Muscle layer of colon (tissue), 2 donors: Measurements from ENCODE around the gene EED.

Experiments used
- H3K27ac ChIP-seq: one replicate; pipeline ENCODE4 v1.7.0; 2013; ENCODE audit warnings: low read depth, mild to moderate bottlenecking, low read length, moderate library complexity
- H3K27me3 ChIP-seq, 2 donors: one replicate each; pipeline ENCODE4 v1.7.0; 2013; ENCODE audit warnings: low read length in 2 of 2, mild to moderate bottlenecking in 2 of 2; ENCODE audit not compliant: insufficient read depth in 2 of 2, control insufficient read depth in 1 of 2
- H3K36me3 ChIP-seq: one replicate; pipeline ENCODE4 v1.7.0; 2013; ENCODE audit warnings: mild to moderate bottlenecking, low read length; ENCODE audit not compliant: insufficient read depth
- H3K4me1 ChIP-seq: one replicate; pipeline ENCODE4 v1.7.0; 2013; ENCODE audit warnings: mild to moderate bottlenecking, low read length; ENCODE audit not compliant: insufficient read depth
- H3K4me3 ChIP-seq, 2 donors: one replicate each; pipeline ENCODE4 v1.7.0; 2013; ENCODE audit warnings: low read length in 2 of 2, low read depth in 1 of 2, mild to moderate bottlenecking in 1 of 2, moderate library complexity in 1 of 2
- H3K9ac ChIP-seq: one replicate; pipeline ENCODE4 v1.7.0; 2013; ENCODE audit warnings: low read length
- H3K9me3 ChIP-seq: one replicate; pipeline ENCODE4 v1.7.0; 2013; ENCODE audit warnings: mild to moderate bottlenecking, low read length
- donor health status: abdominal sarcoma.
- donor health status: Adenocarcinoma of cecum.

EED gene

GRCh38 chr11:86256608-86257007, 12.1 kb downstream of the EED start:
- no peaks in the 10 kb centered on the region for H3K9me3 ChIP-seq
- no peaks in the 10 kb centered on the region for H3K27me3 ChIP-seq
- H3K36me3 ChIP-seq: peaks cover 6% of the 10 kb centered on the region
- H3K9ac ChIP-seq: no peak overlapping the region
- no peak overlapping the region for H3K27ac ChIP-seq
- no peaks in the 10 kb centered on the region for H3K4me1 ChIP-seq
- no peak overlapping the region for H3K4me3 ChIP-seq

GRCh38 chr11:86257446-86257845, 12.9 kb downstream of the EED start:
- no peaks in the 10 kb centered on the region for H3K4me1 ChIP-seq
- no peak overlapping the region for H3K9ac ChIP-seq
- no peak overlapping the region for H3K4me3 ChIP-seq
- no peaks in the 10 kb centered on the region for H3K9me3 ChIP-seq
- H3K36me3 ChIP-seq: peaks cover 6% of the 10 kb centered on the region
- no peaks in the 10 kb centered on the region for H3K27me3 ChIP-seq
- no peak overlapping the region for H3K27ac ChIP-seq

- no peak overlapping the region for H3K4me3 ChIP-seq
- H3K27ac ChIP-seq: no peak overlapping the region
- no peaks in the 10 kb centered on the region for H3K9me3 ChIP-seq
- H3K27me3 ChIP-seq: no peaks in the 10 kb centered on the region
- no peak overlapping the region for H3K9ac ChIP-seq
- H3K4me1 ChIP-seq: no peaks in the 10 kb centered on the region
- peaks cover 19% of the 10 kb centered on the region for H3K36me3 ChIP-seq
These were observed 15.2 kb downstream of the EED start for GRCh38 chr11:86259730-86260129.

GRCh38 chr11:86261328-86261727, 16.8 kb downstream of the EED start:
- H3K36me3 ChIP-seq: peaks cover 19% of the 10 kb centered on the region

GRCh38 chr11:86262387-86262786, 17.8 kb downstream of the EED start:
- Histone ChIP-seq H3K4me3 (no peak overlapping the region), H3K27me3 (no peaks in the 10 kb centered on the region), H3K36me3 (peaks cover 19% of the 10 kb centered on the region), H3K9ac (no peak overlapping the region), H3K27ac (no peak overlapping the region), H3K4me1 (no peaks in the 10 kb centered on the region), H3K9me3 (no peaks in the 10 kb centered on the region)

More at GRCh38 chr11:86261328-86261727, 16.8 kb downstream of the EED start:
- Histone ChIP-seq H3K9me3 (no peaks in the 10 kb centered on the region), H3K9ac (no peak overlapping the region), H3K4me3 (no peak overlapping the region), H3K4me1 (no peaks in the 10 kb centered on the region), H3K27me3 (no peaks in the 10 kb centered on the region), H3K27ac (no peak overlapping the region)

- H3K9ac ChIP-seq: no peak overlapping the region
- H3K4me1 ChIP-seq: no peaks in the 10 kb centered on the region
- H3K4me3 ChIP-seq: no peak overlapping the region
- H3K27me3 ChIP-seq: no peaks in the 10 kb centered on the region
- H3K36me3 ChIP-seq: peaks cover 17% of the 10 kb centered on the region
- no peak overlapping the region for H3K27ac ChIP-seq
- no peaks in the 10 kb centered on the region for H3K9me3 ChIP-seq
These were observed 20.1 kb downstream of the EED start for GRCh38 chr11:86264649-86265048.

- H3K4me3 ChIP-seq: no peak overlapping the region
- no peaks in the 10 kb centered on the region for H3K27me3 ChIP-seq
- H3K36me3 ChIP-seq: peaks cover 13% of the 10 kb centered on the region
- no peak overlapping the region for H3K27ac ChIP-seq
- no peaks in the 10 kb centered on the region for H3K9me3 ChIP-seq
- H3K9ac ChIP-seq: no peak overlapping the region
- H3K4me1 ChIP-seq: no peaks in the 10 kb centered on the region
These were observed 20.6 kb downstream of the EED start for GRCh38 chr11:86265194-86265593.

- Histone ChIP-seq H3K36me3 (no peaks in the 10 kb centered on the region), H3K27ac (no peak overlapping the region), H3K9ac (no peak overlapping the region), H3K4me3 (no peak overlapping the region), H3K4me1 (no peaks in the 10 kb centered on the region), H3K27me3 (no peaks in the 10 kb centered on the region), H3K9me3 (no peaks in the 10 kb centered on the region)
These were observed 25.1 kb downstream of the EED start for GRCh38 chr11:86269645-86270044.

- no peaks in the 10 kb centered on the region for H3K4me1 ChIP-seq
- no peaks in the 10 kb centered on the region for H3K9me3 ChIP-seq
- H3K4me3 ChIP-seq: no peak overlapping the region
- peaks cover 14% of the 10 kb centered on the region for H3K36me3 ChIP-seq
- H3K9ac ChIP-seq: no peak overlapping the region
- H3K27ac ChIP-seq: no peak overlapping the region
- H3K27me3 ChIP-seq: no peaks in the 10 kb centered on the region
These were observed 29.9 kb downstream of the EED start for GRCh38 chr11:86274503-86274902.

- Histone ChIP-seq H3K36me3 (peaks cover 19% of the 10 kb centered on the region), H3K9me3 (no peaks in the 10 kb centered on the region), H3K4me1 (no peaks in the 10 kb centered on the region), H3K27ac (no peak overlapping the region), H3K27me3 (no peaks in the 10 kb centered on the region), H3K9ac (no peak overlapping the region), H3K4me3 (no peak overlapping the region)
These were observed 30.4 kb downstream of the EED start for GRCh38 chr11:86274999-86275398.

- Histone ChIP-seq H3K4me3 (no peak overlapping the region), H3K27me3 (no peaks in the 10 kb centered on the region), H3K4me1 (no peaks in the 10 kb centered on the region), H3K36me3 (peaks cover 20% of the 10 kb centered on the region), H3K27ac (no peak overlapping the region), H3K9me3 (no peaks in the 10 kb centered on the region), H3K9ac (no peak overlapping the region)
These were observed 31.2 kb downstream of the EED start for GRCh38 chr11:86275493-86276370.

GRCh38 chr11:86277741-86278140, 33.2 kb downstream of the EED start:
- no peaks in the 10 kb centered on the region for H3K4me1 ChIP-seq
- H3K27me3 ChIP-seq: no peaks in the 10 kb centered on the region
- no peak overlapping the region for H3K9ac ChIP-seq
- H3K27ac ChIP-seq: no peak overlapping the region
- peaks cover 20% of the 10 kb centered on the region for H3K36me3 ChIP-seq
- H3K4me3 ChIP-seq: no peak overlapping the region
- no peaks in the 10 kb centered on the region for H3K9me3 ChIP-seq
